Measurements from ENCODE around the gene SOX13.

GRCh38 chr1:204075139-204075521 lies 2.2 kb downstream of the SOX13 start:
- TF ChIP-seq, protein P1, sequence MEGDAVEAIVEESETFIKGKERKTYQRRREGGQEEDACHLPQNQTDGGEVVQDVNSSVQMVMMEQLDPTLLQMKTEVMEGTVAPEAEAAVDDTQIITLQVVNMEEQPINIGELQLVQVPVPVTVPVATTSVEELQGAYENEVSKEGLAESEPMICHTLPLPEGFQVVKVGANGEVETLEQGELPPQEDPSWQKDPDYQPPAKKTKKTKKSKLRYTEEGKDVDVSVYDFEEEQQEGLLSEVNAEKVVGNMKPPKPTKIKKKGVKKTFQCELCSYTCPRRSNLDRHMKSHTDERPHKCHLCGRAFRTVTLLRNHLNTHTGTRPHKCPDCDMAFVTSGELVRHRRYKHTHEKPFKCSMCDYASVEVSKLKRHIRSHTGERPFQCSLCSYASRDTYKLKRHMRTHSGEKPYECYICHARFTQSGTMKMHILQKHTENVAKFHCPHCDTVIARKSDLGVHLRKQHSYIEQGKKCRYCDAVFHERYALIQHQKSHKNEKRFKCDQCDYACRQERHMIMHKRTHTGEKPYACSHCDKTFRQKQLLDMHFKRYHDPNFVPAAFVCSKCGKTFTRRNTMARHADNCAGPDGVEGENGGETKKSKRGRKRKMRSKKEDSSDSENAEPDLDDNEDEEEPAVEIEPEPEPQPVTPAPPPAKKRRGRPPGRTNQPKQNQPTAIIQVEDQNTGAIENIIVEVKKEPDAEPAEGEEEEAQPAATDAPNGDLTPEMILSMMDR (IDR thresholded peaks at IDR 0.05) = no peak
- no peak for TF ChIP-seq POLR2AphosphoS5 (IDR thresholded peaks at IDR 0.05; ENCODE audit: low read depth, low read length)

Data from Panc1 (cell line).